Mesenchymal stem cell (in vitro differentiated cells and primary cell): ENCODE results near the gene TUBGCP5.

ENCODE experiments used
- DNase-seq: peaks from one replicate; pipeline ENCODE4 v3.0.0-alpha.2; 2013
- H2AFZ ChIP-seq: one replicate; pipeline ENCODE4 v1.6.1; 2013; ENCODE audit warnings: low read depth, mild to moderate bottlenecking, control low read depth, inconsistent platforms, low read length, moderate library complexity
- H2AK5ac ChIP-seq: 2 replicates; pipeline ENCODE4 v1.6.1; 2013; ENCODE audit warnings: low read length, moderate library complexity, mild to moderate bottlenecking, inconsistent platforms; ENCODE audit not compliant: severe bottlenecking
- H2BK120ac ChIP-seq: one replicate; pipeline ENCODE4 v1.6.1; 2013; ENCODE audit warnings: low read depth, mild to moderate bottlenecking, inconsistent platforms, low read length, moderate library complexity
- H2BK12ac ChIP-seq, 2 experiments: one replicate each; pipeline ENCODE4 v1.6.1; 2013; ENCODE audit warnings: inconsistent platforms in 2 of 2, low read length in 2 of 2, mild to moderate bottlenecking in 2 of 2, moderate library complexity in 2 of 2, control low read depth in 1 of 2
- H2BK15ac ChIP-seq: one replicate; pipeline ENCODE4 v1.6.1; 2013; ENCODE audit warnings: mild to moderate bottlenecking, low read depth, inconsistent platforms; ENCODE audit not compliant: poor library complexity, severe bottlenecking
- H2BK5ac ChIP-seq: 2 replicates; pipeline ENCODE4 v1.6.1; 2013; ENCODE audit warnings: low read depth, mild to moderate bottlenecking, low read length, control low read depth, inconsistent platforms; ENCODE audit not compliant: poor library complexity, severe bottlenecking
- H3K14ac ChIP-seq, 2 experiments: one replicate each; pipeline ENCODE4 v1.6.1; 2013; ENCODE audit warnings: inconsistent platforms in 2 of 2, low read length in 2 of 2, control low read depth in 1 of 2, mild to moderate bottlenecking in 1 of 2, moderate library complexity in 1 of 2
- H3K18ac ChIP-seq, 2 experiments: one replicate each; pipeline ENCODE4 v1.6.1; 2013; ENCODE audit warnings: inconsistent platforms in 2 of 2, low read length in 2 of 2, control low read depth in 1 of 2, low read depth in 1 of 2, mild to moderate bottlenecking in 1 of 2
- H3K23ac ChIP-seq, 2 experiments: one replicate each; pipeline ENCODE4 v1.6.1; 2013; ENCODE audit warnings: inconsistent platforms in 2 of 2, low read length in 2 of 2, mild to moderate bottlenecking in 2 of 2, moderate library complexity in 2 of 2, control low read depth in 1 of 2
- H3K27ac ChIP-seq: 2 replicates; pipeline ENCODE4 v1.5.1; 2013; ENCODE audit warnings: mild to moderate bottlenecking, moderate library complexity, low read length, control low read depth, inconsistent platforms; ENCODE audit not compliant: poor library complexity, severe bottlenecking
- H3K27me3 ChIP-seq, 2 experiments: 2 replicates each; pipeline versions ENCODE4 v1.6.1 to v1.7.0; 2013; ENCODE audit warnings: low read length in 2 of 2, mild to moderate bottlenecking in 2 of 2, moderate library complexity in 2 of 2, control low read depth in 1 of 2, inconsistent platforms in 1 of 2; ENCODE audit not compliant: control insufficient read depth in 1 of 2, insufficient read depth in 1 of 2
- H3K36me3 ChIP-seq, 2 experiments: 2 replicates each; pipeline versions ENCODE4 v1.6.1 to v1.7.0; 2013; ENCODE audit warnings: low read length in 2 of 2, control low read depth in 1 of 2, inconsistent platforms in 1 of 2, low read depth in 1 of 2, mild to moderate bottlenecking in 1 of 2; ENCODE audit not compliant: insufficient read depth in 2 of 2, control insufficient read depth in 1 of 2
- H3K4ac ChIP-seq, 2 experiments: one replicate each; pipeline ENCODE4 v1.6.1; 2013; ENCODE audit warnings: inconsistent platforms in 2 of 2, low read length in 2 of 2, mild to moderate bottlenecking in 2 of 2, moderate library complexity in 2 of 2, control low read depth in 1 of 2, low read depth in 1 of 2
- H3K4me1 ChIP-seq: 2 replicates; pipeline ENCODE4 v1.6.1; 2013; ENCODE audit warnings: low read depth, low read length, control low read depth; ENCODE audit not compliant: control insufficient read depth, insufficient read depth
- H3K4me2 ChIP-seq: 2 replicates; pipeline ENCODE4 v1.6.1; 2013; ENCODE audit warnings: low read length, mild to moderate bottlenecking, inconsistent platforms; ENCODE audit not compliant: poor library complexity, severe bottlenecking
- H3K4me3 ChIP-seq, 2 experiments: 2 replicates each; pipeline versions ENCODE4 v1.5.1 to v1.7.0; 2013; ENCODE audit warnings: low read length in 2 of 2, mild to moderate bottlenecking in 2 of 2, control low read depth in 1 of 2, low read depth in 1 of 2; ENCODE audit not compliant: insufficient read depth in 1 of 2
- H3K79me1 ChIP-seq: replicated peaks from 2 replicates; pipeline ENCODE4 v1.6.1; 2013; ENCODE audit warnings: mild to moderate bottlenecking, control low read depth, low read length, inconsistent platforms; ENCODE audit not compliant: poor library complexity, severe bottlenecking
- H3K9ac ChIP-seq: 2 replicates; pipeline ENCODE4 v1.7.0; 2013; ENCODE audit warnings: mild to moderate bottlenecking, low read length, moderate library complexity
- H3K9me3 ChIP-seq: 2 replicates; pipeline ENCODE4 v1.7.0; 2013; ENCODE audit warnings: mild to moderate bottlenecking, low read length; ENCODE audit not compliant: control insufficient read depth
- H4K8ac ChIP-seq: one replicate; pipeline ENCODE4 v1.6.1; 2013; ENCODE audit warnings: inconsistent platforms, mild to moderate bottlenecking, low read length, moderate library complexity
- H4K91ac ChIP-seq: one replicate; pipeline ENCODE4 v1.6.1; 2013; ENCODE audit warnings: mild to moderate bottlenecking, low read length, inconsistent platforms
- WGBS: methylation state at CpG from one replicate; pipeline ENCODE4 v1.1.7; 2013; ENCODE audit warnings: mixed read lengths; 5-methylcytosine and 5-hydroxymethylcytosine counted together

Gene TUBGCP5

DNA sequence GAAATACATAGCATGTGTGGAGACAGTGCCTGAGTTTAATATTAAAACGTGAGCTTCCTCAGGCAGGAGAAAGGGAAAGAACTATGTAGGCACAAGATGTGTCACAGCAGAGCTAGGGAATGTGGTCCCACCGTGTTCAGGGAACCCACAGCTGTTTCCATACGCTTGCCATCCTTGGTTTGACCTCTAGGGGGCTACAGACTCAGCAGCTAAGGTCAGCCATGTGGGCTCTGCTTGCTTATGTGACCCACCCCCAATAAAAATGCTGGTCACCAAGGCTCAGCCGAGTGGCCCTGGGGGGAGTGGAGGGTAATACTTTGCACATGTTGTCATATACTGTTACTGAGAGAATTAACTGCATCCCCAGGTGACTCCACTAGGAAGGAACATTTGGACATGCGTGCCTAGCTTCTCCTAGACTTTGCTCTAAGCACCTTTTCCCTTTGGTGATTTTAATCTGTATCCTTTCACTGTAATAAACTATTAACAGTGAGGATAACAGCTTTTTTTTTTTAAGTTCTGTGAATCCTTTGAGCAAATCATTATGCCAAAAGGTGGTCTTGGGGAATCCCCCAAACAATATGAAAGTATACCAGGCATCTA lies 3.3 kb downstream of the TUBGCP5 start:
- Histone ChIP-seq H2BK12ac (no peak overlapping the region), H2BK120ac (no peak overlapping the region), H3K79me1 (peaks cover 25% of the 10 kb centered on the region), H3K4ac (no peak overlapping the region), H3K27me3 (no peaks in the 10 kb centered on the region), H3K4me3 (no peak overlapping the region), H3K4me1 (peaks cover 4% of the 10 kb centered on the region), H3K9ac (no peak overlapping the region), H3K36me3 (peaks cover 18 to 59% of the 10 kb centered on the region in 2 experiments), H3K18ac (no peak overlapping the region), H3K4me2 (no peak overlapping the region), H3K9me3 (no peaks in the 10 kb centered on the region), H3K23ac (no peak overlapping the region), H2AFZ (no peak overlapping the region), H3K14ac (no peak overlapping the region), H4K91ac (no peak overlapping the region), H2AK5ac (no peak overlapping the region), H2BK15ac (no peak overlapping the region), H4K8ac (no peak overlapping the region), H3K27ac (no peak overlapping the region), H2BK5ac (no peak overlapping the region)
- 33% methylated on average over 4 of the region's 5 CpGs for WGBS
- peak; percentile 68 for DNase-seq

GRCh38 chr15:23033979-23034378 lies 5.4 kb downstream of the TUBGCP5 start:
- Histone ChIP-seq H3K9ac (no peak overlapping the region), H2AFZ (no peak overlapping the region), H3K27ac (no peak overlapping the region), H2BK15ac (no peak overlapping the region), H3K14ac (no peak overlapping the region), H4K8ac (no peak overlapping the region), H2BK12ac (no peak overlapping the region), H3K27me3 (no peaks in the 10 kb centered on the region), H4K91ac (no peak overlapping the region), H3K79me1 (peaks cover 23% of the 10 kb centered on the region), H3K4me3 (no peak overlapping the region), H3K9me3 (no peaks in the 10 kb centered on the region), H2AK5ac (no peak overlapping the region), H3K18ac (no peak overlapping the region), H2BK5ac (no peak overlapping the region), H2BK120ac (no peak overlapping the region), H3K36me3 (peaks cover 27 to 79% of the 10 kb centered on the region in 2 experiments), H3K4ac (no peak overlapping the region), H3K4me2 (no peak overlapping the region), H3K4me1 (no peaks in the 10 kb centered on the region), H3K23ac (no peak overlapping the region)
- no peak for DNase-seq
- WGBS, result 99% methylated on average over 2 of the region's 2 CpGs

DNA sequence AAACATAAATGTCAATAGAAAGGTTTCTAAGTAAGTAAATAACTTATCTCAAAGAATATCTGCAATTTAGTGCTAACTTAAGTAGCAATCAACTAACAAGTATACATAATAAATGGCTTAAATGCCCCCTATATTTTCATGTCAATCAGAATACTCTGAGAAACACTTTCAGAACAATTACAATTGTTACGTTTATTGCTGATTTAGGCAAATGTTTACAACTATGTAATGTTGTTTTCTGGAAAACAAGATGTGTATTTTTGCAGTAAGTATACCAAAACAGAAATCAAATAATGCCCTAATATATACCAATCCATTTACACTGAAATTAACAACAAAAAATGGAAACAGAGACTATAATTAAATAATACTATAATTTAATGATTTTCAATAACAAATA lies 13.2 kb downstream of the TUBGCP5 start:
- H2AFZ ChIP-seq, result no peak overlapping the region
- H3K79me1 ChIP-seq, result peaks cover 4% of the 10 kb centered on the region

GRCh38 chr15:23022156-23022555 lies 17.2 kb downstream of the TUBGCP5 start:
- Histone ChIP-seq H4K8ac (peak overlapping the region; percentile 12), H3K27me3 (no peaks in the 10 kb centered on the region), H3K36me3 (peaks cover 34 to 95% of the 10 kb centered on the region in 2 experiments), H3K23ac (no peak overlapping the region), H2BK15ac (no peak overlapping the region), H2BK120ac (no peak overlapping the region), H3K4me1 (peaks cover 2% of the 10 kb centered on the region), H3K27ac (no peak overlapping the region), H3K4ac (no peak overlapping the region), H2BK5ac (no peak overlapping the region), H3K14ac (no peak overlapping the region), H2BK12ac (no peak overlapping the region), H3K4me2 (no peak overlapping the region), H3K9me3 (no peaks in the 10 kb centered on the region), H3K79me1 (peaks cover 8% of the 10 kb centered on the region), H2AK5ac (no peak overlapping the region), H2AFZ (no peak overlapping the region), H3K9ac (no peak overlapping the region), H4K91ac (no peak overlapping the region), H3K4me3 (no peak overlapping the region), H3K18ac (no peak overlapping the region)
- no peak for DNase-seq
- 100% methylated on average over 2 of the region's 2 CpGs for WGBS

More for the DNA sequence above, 13.2 kb downstream of the TUBGCP5 start:
- Histone ChIP-seq H2AK5ac (no peak overlapping the region), H3K36me3 (peaks cover 33 to 99% of the 10 kb centered on the region in 2 experiments), H3K14ac (no peak overlapping the region), H4K8ac (no peak overlapping the region), H3K9ac (no peak overlapping the region), H3K4me1 (no peaks in the 10 kb centered on the region), H3K4me3 (no peak overlapping the region), H2BK12ac (no peak overlapping the region), H3K4ac (no peak overlapping the region), H3K18ac (no peak overlapping the region), H3K23ac (no peak overlapping the region), H3K4me2 (no peak overlapping the region), H3K27ac (no peak overlapping the region), H2BK120ac (no peak overlapping the region), H2BK5ac (no peak overlapping the region), H3K27me3 (no peaks in the 10 kb centered on the region), H2BK15ac (no peak overlapping the region), H4K91ac (no peak overlapping the region), H3K9me3 (no peaks in the 10 kb centered on the region)
- DNase-seq, result no peak
- WGBS, result no CpG with 5 or more reads among the region's 1 CpG
